ENCODE results near the gene CCR6. TPM values are rescaled to one million over a fixed set of nuclear protein-coding genes. Genes with fewer than 3 reads are reported as not detected.

The CCR6 gene
- total and polyA plus RNA-seq, 7 donors: 0.01 to 0.05 TPM; not detected in 5

DNA sequence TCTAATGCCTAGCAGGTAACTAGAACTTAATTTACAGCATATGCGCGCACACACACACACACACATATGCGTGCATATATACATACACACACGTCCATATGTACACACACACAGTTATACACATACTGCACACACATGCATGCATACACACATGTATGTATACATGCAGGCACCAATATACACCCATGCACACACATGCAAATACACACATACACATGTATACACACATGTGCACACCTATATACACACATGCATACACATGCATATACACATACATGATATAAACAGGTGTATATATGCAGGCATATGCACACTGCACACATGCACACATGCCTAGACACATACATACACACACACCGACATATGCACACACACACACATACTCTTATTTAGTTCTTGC, 1.9 kb downstream of the CCR6 start:
- Histone ChIP-seq H3K4me1 (no peaks in the 10 kb centered on the region), H3K36me3 (ENCODE audit: insufficient read depth in 1 of 2, low read depth in 1 of 2) (no peaks in the 10 kb centered on the region), H3K27me3 (ENCODE audit: insufficient read depth in 3 of 3, low read length in 2 of 3) (no peaks in the 10 kb centered on the region), H3K4me3 (no peak overlapping the region), H3K27ac (no peak overlapping the region), H3K9me3 (no peaks in the 10 kb centered on the region)
- WGBS, 3 donors: 91 to 97% (median 92%) methylated on average over 5 of the region's 5 CpGs
- ATAC-seq (no peak), DNase-seq (no peak)
- intact Hi-C loops (cut with DNase I): no loop called here
- TF ChIP-seq, protein P1, sequence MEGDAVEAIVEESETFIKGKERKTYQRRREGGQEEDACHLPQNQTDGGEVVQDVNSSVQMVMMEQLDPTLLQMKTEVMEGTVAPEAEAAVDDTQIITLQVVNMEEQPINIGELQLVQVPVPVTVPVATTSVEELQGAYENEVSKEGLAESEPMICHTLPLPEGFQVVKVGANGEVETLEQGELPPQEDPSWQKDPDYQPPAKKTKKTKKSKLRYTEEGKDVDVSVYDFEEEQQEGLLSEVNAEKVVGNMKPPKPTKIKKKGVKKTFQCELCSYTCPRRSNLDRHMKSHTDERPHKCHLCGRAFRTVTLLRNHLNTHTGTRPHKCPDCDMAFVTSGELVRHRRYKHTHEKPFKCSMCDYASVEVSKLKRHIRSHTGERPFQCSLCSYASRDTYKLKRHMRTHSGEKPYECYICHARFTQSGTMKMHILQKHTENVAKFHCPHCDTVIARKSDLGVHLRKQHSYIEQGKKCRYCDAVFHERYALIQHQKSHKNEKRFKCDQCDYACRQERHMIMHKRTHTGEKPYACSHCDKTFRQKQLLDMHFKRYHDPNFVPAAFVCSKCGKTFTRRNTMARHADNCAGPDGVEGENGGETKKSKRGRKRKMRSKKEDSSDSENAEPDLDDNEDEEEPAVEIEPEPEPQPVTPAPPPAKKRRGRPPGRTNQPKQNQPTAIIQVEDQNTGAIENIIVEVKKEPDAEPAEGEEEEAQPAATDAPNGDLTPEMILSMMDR (IDR thresholded peaks at IDR 0.05): no peak

DNA sequence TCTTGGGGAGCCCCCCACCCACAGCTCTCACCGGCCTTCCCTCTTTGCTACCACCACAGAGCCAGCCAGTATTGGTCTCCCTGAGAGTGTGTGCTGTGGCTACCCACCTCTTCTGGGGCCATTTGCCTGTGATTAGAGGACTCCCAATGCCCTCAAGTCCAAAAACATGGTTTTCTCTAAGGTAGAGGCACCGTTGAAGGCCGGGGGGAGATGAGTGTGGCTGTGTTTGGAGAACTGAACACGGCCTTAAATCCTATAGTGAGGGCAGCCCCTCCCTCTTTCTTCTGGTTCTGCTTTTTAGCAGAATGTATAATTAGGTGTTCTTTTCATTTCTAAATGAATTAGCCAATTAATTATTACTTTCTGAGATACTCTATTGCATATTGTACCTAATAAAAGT, 2.5 kb downstream of the CCR6 start:
- Histone ChIP-seq H3K4me1 (no peaks in the 10 kb centered on the region), H3K27ac (no peak overlapping the region), H3K27me3 (ENCODE audit: insufficient read depth in 3 of 3, low read length in 2 of 3) (no peaks in the 10 kb centered on the region), H3K36me3 (ENCODE audit: insufficient read depth in 1 of 2, low read depth in 1 of 2) (no peaks in the 10 kb centered on the region), H3K9me3 (no peaks in the 10 kb centered on the region), H3K4me3 (no peak overlapping the region)
- ATAC-seq (no peak), DNase-seq (no peak)
- TF ChIP-seq, protein P1 (IDR thresholded peaks at IDR 0.05): no peak
- WGBS, 3 donors: 75 to 83% (median 83%) methylated on average over 4 of the region's 4 CpGs
- intact Hi-C loops (cut with DNase I): no loop called here

DNA sequence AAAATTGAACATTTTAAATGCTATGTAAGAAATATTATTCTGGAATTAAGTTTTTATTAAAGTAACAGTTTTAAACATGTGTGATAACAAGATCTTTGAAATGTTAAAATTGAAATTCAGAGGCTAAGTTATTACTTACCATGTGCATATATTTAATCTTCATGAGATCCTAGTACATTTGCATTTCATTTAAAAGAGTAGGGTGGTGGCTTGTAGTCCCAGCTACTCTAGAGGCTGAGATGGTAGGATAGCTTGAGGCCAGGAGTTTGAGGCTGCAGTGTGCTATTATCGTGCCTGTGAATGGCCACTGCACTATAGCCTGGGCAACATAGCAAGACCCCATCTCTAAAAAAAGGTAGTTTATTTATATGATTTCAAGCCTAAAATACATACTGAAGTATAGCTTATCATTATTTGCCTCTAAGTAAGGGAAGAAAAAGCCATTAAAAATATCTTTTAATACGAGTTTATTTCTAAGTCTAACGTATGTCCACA, 3.0 kb downstream of the CCR6 start:
- Histone ChIP-seq H3K9me3 (no peaks in the 10 kb centered on the region), H3K27me3 (ENCODE audit: insufficient read depth in 3 of 3, low read length in 2 of 3) (no peaks in the 10 kb centered on the region), H3K27ac (no peak overlapping the region), H3K36me3 (ENCODE audit: insufficient read depth in 1 of 2, low read depth in 1 of 2) (no peaks in the 10 kb centered on the region), H3K4me3 (no peak overlapping the region), H3K4me1 (no peaks in the 10 kb centered on the region)
- TF ChIP-seq, protein P1 (IDR thresholded peaks at IDR 0.05): no peak
- DNase-seq (no peak), ATAC-seq (no peak)
- intact Hi-C loops (cut with DNase I): no loop called here
- 79 to 96% (median 91%) methylated on average over 3 of the region's 3 CpGs for WGBS, 3 donors

DNA sequence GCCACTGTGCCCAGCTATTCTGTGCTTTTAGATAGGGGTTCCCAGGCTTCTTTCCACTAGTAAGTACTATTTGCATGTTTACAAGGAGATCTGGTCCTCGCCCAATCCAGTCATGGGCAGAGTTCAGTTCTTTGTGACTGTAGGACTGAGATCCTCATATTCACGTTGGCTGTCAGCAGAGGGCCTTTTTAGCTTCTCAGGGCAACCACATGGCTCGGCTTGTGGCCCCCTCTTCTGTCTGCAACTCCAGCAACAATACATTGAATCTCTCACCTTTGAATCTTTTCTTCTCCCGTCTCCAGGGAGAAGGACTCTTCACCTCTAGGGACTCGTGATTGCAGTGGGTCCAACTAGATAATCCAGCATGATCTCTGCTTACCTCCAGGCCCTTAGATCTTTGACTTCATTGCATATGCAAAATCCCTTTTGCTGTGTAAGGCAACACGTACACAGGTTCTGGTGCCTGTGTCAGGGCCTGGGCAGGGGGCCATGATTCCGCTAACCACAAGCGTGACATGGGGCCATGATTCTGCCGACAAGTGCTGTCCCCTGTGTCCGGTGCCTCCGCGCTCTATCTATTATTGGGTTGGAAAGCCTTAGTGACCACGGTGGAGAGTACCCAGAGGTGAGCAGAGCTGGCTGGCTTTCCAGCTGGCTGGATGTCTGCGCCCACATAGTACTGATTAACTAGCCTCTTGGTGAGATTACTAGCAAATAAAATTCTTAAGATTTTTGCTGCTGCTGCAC, 5.1 kb downstream of the CCR6 start:
- no peaks in the 10 kb centered on the region for H3K9me3 ChIP-seq
- no peaks in the 10 kb centered on the region for H3K27me3 ChIP-seq (ENCODE audit: insufficient read depth in 3 of 3, low read length in 2 of 3)
- no peak overlapping the region for H3K27ac ChIP-seq
- intact Hi-C loops (cut with DNase I): no loop called here
- DNase-seq (no peak), ATAC-seq (no peak)
- WGBS, 3 donors: 80 to 86% (median 84%) methylated on average over 14 of the region's 14 CpGs
- no peaks in the 10 kb centered on the region for H3K4me1 ChIP-seq
- no peaks in the 10 kb centered on the region for H3K36me3 ChIP-seq (ENCODE audit: insufficient read depth in 1 of 2, low read depth in 1 of 2)
- H3K4me3 ChIP-seq: no peak overlapping the region
- TF ChIP-seq, protein P1 (IDR thresholded peaks at IDR 0.05): no peak

DNA sequence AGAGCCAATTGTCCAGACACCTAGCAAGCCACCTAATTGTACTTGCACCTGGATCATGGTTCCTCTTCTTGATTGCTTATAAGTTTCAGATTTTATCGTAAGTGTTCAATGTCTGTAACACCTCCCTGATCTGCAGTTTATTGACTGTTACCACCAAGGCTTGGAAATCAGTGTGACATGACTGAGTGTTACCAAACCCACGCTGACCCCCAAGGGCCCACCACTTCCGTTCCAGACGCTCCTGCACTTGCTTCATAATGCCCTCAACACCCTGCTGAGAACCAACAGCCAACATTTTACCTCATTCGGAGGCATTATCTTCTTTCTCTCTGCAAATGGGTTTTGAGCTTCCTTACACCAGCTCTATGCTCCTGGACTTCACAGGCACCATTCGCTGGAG, 6.3 kb downstream of the CCR6 start:
- WGBS, 3 donors: 65 to 74% (median 65%) methylated on average over 6 of the region's 6 CpGs
- no peak for DNase-seq
- Histone ChIP-seq H3K4me3 (no peak overlapping the region), H3K36me3 (ENCODE audit: insufficient read depth in 1 of 2, low read depth in 1 of 2) (no peaks in the 10 kb centered on the region), H3K27me3 (ENCODE audit: insufficient read depth in 3 of 3, low read length in 2 of 3) (no peaks in the 10 kb centered on the region), H3K9me3 (no peaks in the 10 kb centered on the region), H3K27ac (no peak overlapping the region), H3K4me1 (no peaks in the 10 kb centered on the region)
- intact Hi-C loops (cut with DNase I): no loop called here
- ATAC-seq: no peak
- TF ChIP-seq, protein P1 (IDR thresholded peaks at IDR 0.05): no peak
